WTC11 (cell line): ENCODE data around the gene VSTM2B.

ENCODE experiments used
- AFF4 ChIP-seq: sonication (generic); formaldehyde crosslinking; IDR thresholded peaks from 2 replicates; pipeline ENCODE4 v1.8.1; 2023; ENCODE audit warnings: mild to moderate bottlenecking, missing genetic modification reagents, borderline replicate concordance
- ATF6 ChIP-seq: sonication (generic); formaldehyde crosslinking; IDR thresholded peaks from 2 replicates; pipeline ENCODE4 v1.8.1; 2023; ENCODE audit warnings: mild to moderate bottlenecking, missing genetic modification reagents
- MAX ChIP-seq: sonication (generic); formaldehyde crosslinking; IDR thresholded peaks from 2 replicates; pipeline ENCODE4 v1.8.0; 2022; ENCODE audit warnings: mild to moderate bottlenecking, missing genetic modification reagents
- NR3C1 ChIP-seq: sonication (generic); formaldehyde crosslinking; conservative IDR thresholded peaks from 2 replicates; pipeline ENCODE4 v1.8.1; 2023; ENCODE audit warnings: low read depth, mild to moderate bottlenecking, missing genetic modification reagents
- OVOL2 ChIP-seq: fragments of 250-450 bp; sonication (Bioruptor Pico); IDR thresholded peaks from 2 replicates; pipeline ENCODE4 v1.9.0; 2021; ENCODE audit warnings: mild to moderate bottlenecking, borderline replicate concordance
- SP1 ChIP-seq: sonication (generic); formaldehyde crosslinking; conservative IDR thresholded peaks from 2 replicates; pipeline ENCODE4 v1.8.1; 2022; ENCODE audit warnings: missing genetic modification reagents
- USF1 ChIP-seq: sonication (generic); formaldehyde crosslinking; IDR thresholded peaks from 2 replicates; pipeline ENCODE4 v1.8.0; 2022; ENCODE audit warnings: mild to moderate bottlenecking, missing genetic modification reagents
- ZNF232 ChIP-seq: sonication (generic); formaldehyde crosslinking; IDR thresholded peaks from 2 replicates; pipeline ENCODE4 v1.8.0; 2022; ENCODE audit warnings: mild to moderate bottlenecking, missing genetic modification reagents
- ZNF512 ChIP-seq: sonication (generic); formaldehyde crosslinking; IDR thresholded peaks from 2 replicates; pipeline ENCODE4 v1.8.1; 2022; ENCODE audit warnings: missing genetic modification reagents, borderline replicate concordance
- ZNF671 ChIP-seq: fragments of 250-450 bp; sonication (Bioruptor Pico); IDR thresholded peaks from 2 replicates; pipeline ENCODE4 v1.8.0; 2021; ENCODE audit warnings: mild to moderate bottlenecking
- TF ChIP-seq, protein P1 (sequence below): sonication (generic); formaldehyde crosslinking; conservative IDR thresholded peaks from 2 replicates; pipeline ENCODE4 v1.8.1; 2022; ENCODE audit warnings: mild to moderate bottlenecking, missing genetic modification reagents
- TF ChIP-seq, protein P2 (sequence below): fragments of 200-600 bp; IDR thresholded peaks from 2 replicates; pipeline ENCODE4 v1.8.0; 2022; ENCODE audit warnings: antibody characterized with exemption
- TF ChIP-seq, protein P3 (sequence below): sonication (generic); formaldehyde crosslinking; IDR thresholded peaks from 2 replicates; pipeline ENCODE4 v1.8.1; 2023; ENCODE audit warnings: mild to moderate bottlenecking, missing genetic modification reagents, moderate library complexity

DNA sequence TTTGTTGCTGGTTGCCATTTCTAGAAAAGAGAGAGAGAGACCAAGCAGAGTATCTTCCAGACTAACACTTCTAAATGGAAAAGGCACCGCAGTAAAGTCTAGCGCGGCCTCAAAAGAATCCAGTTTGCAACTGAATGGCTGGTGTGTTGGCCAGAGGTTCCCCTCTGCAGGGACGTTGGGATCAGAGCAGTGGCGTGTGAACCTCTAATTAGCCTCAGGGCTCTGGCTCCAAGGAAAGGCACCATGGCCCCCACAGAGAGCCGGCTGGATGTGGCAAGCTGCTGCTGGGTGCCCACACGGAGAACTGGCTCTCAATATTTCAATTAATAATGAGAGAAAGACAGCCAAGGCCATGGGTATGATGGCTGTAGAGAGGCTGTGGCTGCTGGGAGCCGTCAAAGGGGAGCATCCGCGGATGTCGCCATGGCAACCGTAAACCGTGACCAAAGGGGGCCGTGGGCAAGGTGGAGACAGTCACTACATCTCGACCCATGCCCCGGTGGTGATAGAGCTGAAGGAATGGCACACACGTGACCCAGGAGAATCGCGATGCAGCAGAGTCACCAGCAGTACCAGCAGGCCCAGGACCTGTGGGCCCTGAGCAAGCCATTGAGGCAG lies 9.5 kb downstream of the VSTM2B start:
- TF ChIP-seq, protein P1, sequence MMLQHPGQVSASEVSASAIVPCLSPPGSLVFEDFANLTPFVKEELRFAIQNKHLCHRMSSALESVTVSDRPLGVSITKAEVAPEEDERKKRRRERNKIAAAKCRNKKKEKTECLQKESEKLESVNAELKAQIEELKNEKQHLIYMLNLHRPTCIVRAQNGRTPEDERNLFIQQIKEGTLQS (CRISPR knock-in tag), result no peak
- TF ChIP-seq ZNF512 (CRISPR knock-in tag) (no peak), OVOL2 (CRISPR knock-in tag) (no peak), ATF6 (CRISPR knock-in tag) (no peak), MAX (CRISPR knock-in tag) (no peak), ZNF232 (CRISPR knock-in tag) (no peak), USF1 (no peak), SP1 (no peak), ZNF671 (no peak), AFF4 (CRISPR knock-in tag) (no peak), NR3C1 (CRISPR knock-in tag) (no peak)
- TF ChIP-seq, protein P2, sequence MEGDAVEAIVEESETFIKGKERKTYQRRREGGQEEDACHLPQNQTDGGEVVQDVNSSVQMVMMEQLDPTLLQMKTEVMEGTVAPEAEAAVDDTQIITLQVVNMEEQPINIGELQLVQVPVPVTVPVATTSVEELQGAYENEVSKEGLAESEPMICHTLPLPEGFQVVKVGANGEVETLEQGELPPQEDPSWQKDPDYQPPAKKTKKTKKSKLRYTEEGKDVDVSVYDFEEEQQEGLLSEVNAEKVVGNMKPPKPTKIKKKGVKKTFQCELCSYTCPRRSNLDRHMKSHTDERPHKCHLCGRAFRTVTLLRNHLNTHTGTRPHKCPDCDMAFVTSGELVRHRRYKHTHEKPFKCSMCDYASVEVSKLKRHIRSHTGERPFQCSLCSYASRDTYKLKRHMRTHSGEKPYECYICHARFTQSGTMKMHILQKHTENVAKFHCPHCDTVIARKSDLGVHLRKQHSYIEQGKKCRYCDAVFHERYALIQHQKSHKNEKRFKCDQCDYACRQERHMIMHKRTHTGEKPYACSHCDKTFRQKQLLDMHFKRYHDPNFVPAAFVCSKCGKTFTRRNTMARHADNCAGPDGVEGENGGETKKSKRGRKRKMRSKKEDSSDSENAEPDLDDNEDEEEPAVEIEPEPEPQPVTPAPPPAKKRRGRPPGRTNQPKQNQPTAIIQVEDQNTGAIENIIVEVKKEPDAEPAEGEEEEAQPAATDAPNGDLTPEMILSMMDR, result no peak
- TF ChIP-seq, protein P3, sequence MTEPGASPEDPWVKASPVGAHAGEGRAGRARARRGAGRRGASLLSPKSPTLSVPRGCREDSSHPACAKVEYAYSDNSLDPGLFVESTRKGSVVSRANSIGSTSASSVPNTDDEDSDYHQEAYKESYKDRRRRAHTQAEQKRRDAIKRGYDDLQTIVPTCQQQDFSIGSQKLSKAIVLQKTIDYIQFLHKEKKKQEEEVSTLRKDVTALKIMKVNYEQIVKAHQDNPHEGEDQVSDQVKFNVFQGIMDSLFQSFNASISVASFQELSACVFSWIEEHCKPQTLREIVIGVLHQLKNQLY (CRISPR knock-in tag), result no peak
